Measurements from ENCODE around the gene MORC4. TPM values are rescaled to one million over a fixed set of nuclear protein-coding genes. Genes with fewer than 3 reads are reported as not detected.

Gene MORC4
- total and polyA plus RNA-seq, 7 donors = 2.1 to 17.1 (median 7.9) TPM

GRCh38 chrX:106906361-106906760 is 93.7 kb downstream of the MORC4 start:
- DNase-seq (no peak), ATAC-seq (no peak)
- H3K9me3 ChIP-seq = no peaks in the 10 kb centered on the region
- intact Hi-C loops (cut with DNase I) = loop anchor here in 1 of 2 donors (10.0 kb wide), 1 partner anchor 182 kb away; the partner anchor contains the start of gene RNF128
- peak overlapping the region; percentile 77 for H3K27ac ChIP-seq
- H3K27me3 ChIP-seq (ENCODE audit: insufficient read depth in 3 of 3, low read length in 2 of 3) = no peaks in the 10 kb centered on the region
- H3K36me3 ChIP-seq (ENCODE audit: insufficient read depth in 1 of 2, low read depth in 1 of 2) = no peaks in the 10 kb centered on the region
- H3K4me3 ChIP-seq = no peak overlapping the region
- H3K4me1 ChIP-seq = peaks cover 30% of the 10 kb centered on the region
- TF ChIP-seq CTCF (IDR thresholded peaks at IDR 0.05) = no peak
- 54 to 58% (median 54%) methylated on average over 4 to 6 of the region's 6 CpGs for WGBS, 3 donors

- Histone ChIP-seq H3K4me3 (no peak overlapping the region), H3K4me1 (peaks cover 30% of the 10 kb centered on the region), H3K9me3 (no peaks in the 10 kb centered on the region), H3K27ac (peak overlapping the region; percentile 77), H3K27me3 (ENCODE audit: insufficient read depth in 3 of 3, low read length in 2 of 3) (no peaks in the 10 kb centered on the region), H3K36me3 (ENCODE audit: insufficient read depth in 1 of 2, low read depth in 1 of 2) (no peaks in the 10 kb centered on the region)
- ATAC-seq = peak; percentile 76 to 90 (median 84)
- WGBS, 3 donors = 27 to 48% (median 38%) methylated on average over 4 to 5 of the region's 5 CpGs
- TF ChIP-seq CTCF (IDR thresholded peaks at IDR 0.05) = no peak
- DNase-seq = no peak
- intact Hi-C loops (cut with DNase I) = loop anchor here in 1 of 2 donors (10.0 kb wide), 1 partner anchor 180 kb away; the partner anchor contains the start of gene RNF128
Observed at GRCh38 chrX:106905064-106905708, 94.8 kb downstream of the MORC4 start.

GRCh38 chrX:106903856-106904528 is 96.0 kb downstream of the MORC4 start:
- intact Hi-C loops (cut with DNase I) = loop anchor here in 1 of 2 donors (10.0 kb wide), 1 partner anchor 179 kb away; the partner anchor contains the start of gene RNF128
- H3K36me3 ChIP-seq (ENCODE audit: insufficient read depth in 1 of 2, low read depth in 1 of 2) = no peaks in the 10 kb centered on the region
- peak overlapping the region; percentile 85 for H3K27ac ChIP-seq
- no peak overlapping the region for H3K4me3 ChIP-seq
- peaks cover 30% of the 10 kb centered on the region for H3K4me1 ChIP-seq
- no peaks in the 10 kb centered on the region for H3K27me3 ChIP-seq (ENCODE audit: insufficient read depth in 3 of 3, low read length in 2 of 3)
- ATAC-seq (peak; percentile 87 to 94 (median 90)), DNase-seq (peak in 1 of 2 donors; percentile 73)
- H3K9me3 ChIP-seq = no peaks in the 10 kb centered on the region
- 24 to 34% (median 30%) methylated on average over 3 to 5 of the region's 5 CpGs for WGBS, 3 donors
- no peak for TF ChIP-seq CTCF (IDR thresholded peaks at IDR 0.05)

- ATAC-seq = no peak
Observed at GRCh38 chrX:106903291-106903824, 96.7 kb downstream of the MORC4 start, which contains the start of gene RIPPLY1. TSS of gene RIPPLY1 (minus strand) at chrX:106903341. CDS start at chrX:106903287, 54 bp downstream.

More at GRCh38 chrX:106903291-106903824, 96.7 kb downstream of the MORC4 start, which contains the start of gene RIPPLY1:
- no peaks in the 10 kb centered on the region for H3K36me3 ChIP-seq (ENCODE audit: insufficient read depth in 1 of 2, low read depth in 1 of 2)
- no peak for TF ChIP-seq CTCF (IDR thresholded peaks at IDR 0.05)
- intact Hi-C loops (cut with DNase I) = loop anchor here in 1 of 2 donors (10.0 kb wide), 1 partner anchor 179 kb away; the partner anchor contains the start of gene RNF128
- H3K27ac ChIP-seq = peak within 1 kb of the TSS; percentile 85
- H3K4me3 ChIP-seq = no peak within 1 kb of the TSS
- 68 to 76% (median 75%) methylated on average over 1 of the region's 1 CpG for WGBS, 3 donors
- no peaks in the 10 kb centered on the region for H3K27me3 ChIP-seq (ENCODE audit: insufficient read depth in 3 of 3, low read length in 2 of 3)
- DNase-seq = no peak
- no peaks in the 10 kb centered on the region for H3K9me3 ChIP-seq
- peaks cover 30% of the 10 kb centered on the region for H3K4me1 ChIP-seq

All from psoas muscle (tissue), 8 donors.